ENCODE measurements around the gene WWOX. TPM values are rescaled to one million over a fixed set of nuclear protein-coding genes. Genes with fewer than 3 reads are reported as not detected.

Gene WWOX
- total and polyA plus RNA-seq, 2 of the 13 experiments (the other 11 are each of a cell fraction or from before 2014, with no cell fraction given), result 9.1 to 37.4 TPM

DNA sequence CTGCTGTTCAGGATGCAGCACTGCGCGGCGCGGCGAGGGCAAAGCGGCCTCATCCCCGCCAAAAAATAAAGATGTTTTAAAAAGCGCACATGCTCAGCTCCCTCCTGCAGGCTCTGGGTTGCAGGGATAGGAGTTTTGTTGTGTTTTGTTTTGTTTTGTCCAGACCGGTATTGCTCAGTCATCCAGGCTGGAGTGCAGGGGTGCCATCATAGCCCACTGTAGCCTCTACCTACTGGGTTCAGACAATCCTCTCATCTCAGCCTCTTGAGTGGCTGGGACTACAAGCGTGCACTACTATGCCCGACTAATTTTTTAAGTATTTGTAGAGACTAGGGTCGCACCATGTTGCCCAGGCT is 636 bp downstream of the WWOX start:
- 0% methylated on average over 4 of the region's 12 CpGs for WGBS (ENCODE audit: low lambda C conversion rate)
- Histone ChIP-seq H3K79me2 (ENCODE audit: insufficient read depth, low read length) (peaks cover 12% of the 10 kb centered on the region), H3K4me3 (replicated peaks in 1 of 3; ENCODE audit: insufficient read depth in 1 of 3, low read depth in 2 of 3, low read length in 3 of 3) (peak overlapping the region; percentile 70 to 93 (median 92)), H3K9me3 (ENCODE audit: low read length) (no peaks in the 10 kb centered on the region), H3K36me3 (replicated peaks in 1 of 2; ENCODE audit: control insufficient read depth in 1 of 2, insufficient read depth in 2 of 2, low read length in 2 of 2) (no peaks in the 10 kb centered on the region), H3K27ac (ENCODE audit: extremely low read length, insufficient read depth, low read length) (peak overlapping the region; percentile 90), H3K9ac (ENCODE audit: insufficient read depth, low read depth, low read length) (peak overlapping the region; percentile 89), H3K4me2 (ENCODE audit: low read depth, low read length) (peak overlapping the region; percentile 79), H3K4me1 (ENCODE audit: insufficient read depth, low read length) (peaks cover 58% of the 10 kb centered on the region), H4K20me1 (ENCODE audit: insufficient read depth, low read length) (0 out of 2 replicates have a peak, but pooled peaks cover 3% of the 10 kb centered on the region), H3K27me3 (ENCODE audit: control insufficient read depth in 1 of 2, insufficient read depth in 2 of 2, low read length in 2 of 2) (no peaks in the 10 kb centered on the region; a peak in 1 of 5 replicates), H2AFZ (ENCODE audit: low read length) (no peak overlapping the region)
- in situ Hi-C loops (cut with HindIII; ENCODE audit: extremely low pct_ligation_motif_present, low pct_unique_long_range_greater_than_20kb) (loop anchor here (25.0 kb wide), 1 partner anchor 662 kb away; no protein-coding TSS in a partner anchor), intact Hi-C loops (cut with micrococcal nuclease; ENCODE audit: unreplicated experiment) (loop anchor here (1.0 kb wide), 1 partner anchor 148 kb away; no protein-coding TSS in a partner anchor)
- ATAC-seq, result peak; percentile 2
- POLR2A ChIA-PET, result interaction anchor here (1.0 to 1.5 kb wide), 4 partner anchors 29 to 627 kb away, joined by 3 to 6 read pairs (median 5); partner anchors contain the start of gene NUDT7
- DNase-seq (ENCODE audit: low spot score), result no peak
- peak; percentile 46 for FAIRE-seq
- CTCF ChIA-PET (ENCODE audit: low intra/inter-chr PET ratio, low total read pairs), result interaction anchor here (1.4 kb wide), 1 partner anchor 501 kb away, joined by 4 read pairs; no protein-coding TSS in a partner anchor
- no TSS peak for BruUV-seq (replicated peaks)
- TF ChIP-seq ZBTB37 (CRISPR knock-in tag; IDR thresholded peaks at IDR 0.05), result no peak
- TF ChIP-seq HDAC6 (IDR thresholded peaks at IDR 0.05; ENCODE audit: low read depth, low read length), result no peak
- no peak for TF ChIP-seq BORCS8-MEF2B (CRISPR knock-in tag; IDR thresholded peaks at IDR 0.05)
- no peak for TF ChIP-seq RORA (CRISPR knock-in tag; IDR thresholded peaks at IDR 0.05)
- TF ChIP-seq ZNF766 (CRISPR knock-in tag; IDR thresholded peaks at IDR 0.05; ENCODE audit: borderline replicate concordance), result no peak
- no peak for TF ChIP-seq ELF3 (CRISPR knock-in tag; IDR thresholded peaks at IDR 0.05)
- TF ChIP-seq ZNF790 (CRISPR knock-in tag; IDR thresholded peaks at IDR 0.05; ENCODE audit: borderline replicate concordance), result no peak
- no peak for TF ChIP-seq MZF1 (CRISPR knock-in tag; IDR thresholded peaks at IDR 0.05; ENCODE audit: borderline replicate concordance)
- 0 out of 2 replicates have a peak, but pooled peaks have one; percentile 20 for TF ChIP-seq TFDP2 (CRISPR knock-in tag; IDR thresholded peaks at IDR 0.05)
- no peak for TF ChIP-seq SRSF9 (IDR thresholded peaks at IDR 0.05; ENCODE audit: borderline replicate concordance, insufficient read depth, low read depth, low read length, poor library complexity, severe bottlenecking)
- TF ChIP-seq, protein P1, sequence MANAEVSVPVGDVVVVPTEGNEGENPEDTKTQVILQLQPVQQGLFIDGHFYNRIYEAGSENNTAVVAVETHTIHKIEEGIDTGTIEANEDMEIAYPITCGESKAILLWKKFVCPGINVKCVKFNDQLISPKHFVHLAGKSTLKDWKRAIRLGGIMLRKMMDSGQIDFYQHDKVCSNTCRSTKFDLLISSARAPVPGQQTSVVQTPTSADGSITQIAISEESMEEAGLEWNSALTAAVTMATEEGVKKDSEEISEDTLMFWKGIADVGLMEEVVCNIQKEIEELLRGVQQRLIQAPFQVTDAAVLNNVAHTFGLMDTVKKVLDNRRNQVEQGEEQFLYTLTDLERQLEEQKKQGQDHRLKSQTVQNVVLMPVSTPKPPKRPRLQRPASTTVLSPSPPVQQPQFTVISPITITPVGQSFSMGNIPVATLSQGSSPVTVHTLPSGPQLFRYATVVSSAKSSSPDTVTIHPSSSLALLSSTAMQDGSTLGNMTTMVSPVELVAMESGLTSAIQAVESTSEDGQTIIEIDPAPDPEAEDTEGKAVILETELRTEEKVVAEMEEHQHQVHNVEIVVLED (CRISPR knock-in tag; IDR thresholded peaks at IDR 0.05; ENCODE audit: borderline replicate concordance), result no peak
- no peak for TF ChIP-seq MEF2D (CRISPR knock-in tag; IDR thresholded peaks at IDR 0.05)
- TF ChIP-seq ZNF780A (CRISPR knock-in tag; IDR thresholded peaks at IDR 0.05), result 0 out of 2 replicates have a peak, but pooled peaks have one; percentile 2
- TF ChIP-seq RFX5 (IDR thresholded peaks at IDR 0.05; ENCODE audit: low read depth, low read length), result no peak
- TF ChIP-seq ZNF276 (CRISPR knock-in tag; IDR thresholded peaks at IDR 0.05; ENCODE audit: low read depth), result no peak
- no peak for TF ChIP-seq CBX2 (IDR thresholded peaks at IDR 0.05; ENCODE audit: low read depth, low read length)
- no peak for TF ChIP-seq CBX2 (CRISPR knock-in tag; IDR thresholded peaks at IDR 0.05; ENCODE audit: low read depth)
- TF ChIP-seq DNMT1 (CRISPR knock-in tag; IDR thresholded peaks at IDR 0.05), result no peak
- TF ChIP-seq TAF1 (CRISPR knock-in tag; IDR thresholded peaks at IDR 0.05), result no peak
